Vagina (tissue), 2 donors: ENCODE measurements around the gene TNFAIP8L3. TPM values are rescaled to one million over a fixed set of nuclear protein-coding genes. Genes with fewer than 3 reads are reported as not detected.

Source experiments
- DNase-seq, 2 donors: peaks; one replicate each; pipeline ENCODE4 v3.0.0-alpha.2; 2017; ENCODE audit errors: extremely low spot score in 2 of 2
- H3K27ac ChIP-seq: fragments of 200-600 bp; sonication (generic); one replicate; pipeline ENCODE4 v1.5.1; 2019
- H3K27me3 ChIP-seq: fragments of 200-600 bp; sonication (generic); one replicate; pipeline ENCODE4 v1.5.1; 2019
- H3K36me3 ChIP-seq, 2 donors: fragments of 200-600 bp; sonication (generic); one replicate each; pipeline ENCODE4 v1.5.1; 2017 to 2019
- H3K4me1 ChIP-seq: fragments of 200-600 bp; sonication (generic); one replicate; pipeline ENCODE4 v1.5.1; 2019
- H3K4me3 ChIP-seq, 2 donors: fragments of 200-600 bp; sonication (generic); 1 replicate in 1 of 2; 2 replicates in 1 of 2; pipeline ENCODE4 v1.5.1; 2016 to 2019
- H3K9me3 ChIP-seq: fragments of 200-600 bp; sonication (generic); one replicate; pipeline ENCODE4 v1.5.1; 2019
- CTCF ChIP-seq, 3 experiments: fragments of 450-650 bp in 2 of 3; fragments of 200-600 bp in 1 of 3; sonication (generic) in 1 of 3; IDR thresholded peaks; one replicate each; pipeline ENCODE4 v1.5.1; 2017 to 2019; ENCODE audit warnings: antibody characterized with exemption in 3 of 3, mild to moderate bottlenecking in 2 of 3, moderate library complexity in 2 of 3
- POLR2A ChIP-seq, 2 donors: fragments of 450-650 bp; IDR thresholded peaks; one replicate each; pipeline ENCODE4 v1.6.1; 2017; ENCODE audit warnings: antibody characterized with exemption in 2 of 2, mild to moderate bottlenecking in 2 of 2, moderate library complexity in 2 of 2
- POLR2AphosphoS5 ChIP-seq, 2 donors: sonication (generic); formaldehyde crosslinking; IDR thresholded peaks; one replicate each; pipeline ENCODE4 v1.9.0; 2017; ENCODE audit warnings: antibody characterized with exemption in 2 of 2, mild to moderate bottlenecking in 2 of 2, low read depth in 1 of 2; ENCODE audit not compliant: insufficient read depth in 1 of 2
- intact Hi-C: fragments of 100-400 bp; cut with DNase I; formaldehyde crosslinking; loops from one replicate; pipeline ENCODE4 v1.15.1; 2023
- total RNA-seq: library from RNA; depleted of rRNA; stranded (reverse); fragments of >200 nt; gene quantifications from one replicate; pipeline ENCODE4 v1.2.3, GENCODE V29; 2016

The TNFAIP8L3 gene
- total RNA-seq, 1 donor from 2014 or later = 21.9 TPM

GRCh38 chr15:51104512-51104911, 9.8 kb upstream of the TNFAIP8L3 start:
- intact Hi-C loops = no loop called here

GRCh38 chr15:51103330-51103729, 8.6 kb upstream of the TNFAIP8L3 start:
- no peaks in the 10 kb centered on the region for H3K27me3 ChIP-seq
- TF ChIP-seq CTCF (IDR thresholded peaks at IDR 0.05) (no peak), POLR2AphosphoS5 (IDR thresholded peaks at IDR 0.05; ENCODE audit: insufficient read depth in 1 of 2, low read depth in 1 of 2) (peak; percentile 32 to 46)
- intact Hi-C loops = no loop called here
- H3K4me3 ChIP-seq = no peak overlapping the region
- H3K4me1 ChIP-seq = peaks cover 33% of the 10 kb centered on the region
- no peaks in the 10 kb centered on the region for H3K9me3 ChIP-seq
- DNase-seq = no peak
- no peaks in the 10 kb centered on the region for H3K36me3 ChIP-seq
- H3K27ac ChIP-seq = peak overlapping the region; percentile 63

More at GRCh38 chr15:51104512-51104911, 9.8 kb upstream of the TNFAIP8L3 start:
- Histone ChIP-seq H3K27me3 (no peaks in the 10 kb centered on the region), H3K9me3 (no peaks in the 10 kb centered on the region), H3K27ac (peak overlapping the region; percentile 66), H3K4me1 (peaks cover 44% of the 10 kb centered on the region), H3K4me3 (peak overlapping the region in 1 of 2 donors; percentile 18), H3K36me3 (no peaks in the 10 kb centered on the region)
- TF ChIP-seq POLR2A (IDR thresholded peaks at IDR 0.05) (peak in 1 of 2 donors; percentile 4), POLR2AphosphoS5 (IDR thresholded peaks at IDR 0.05; ENCODE audit: insufficient read depth in 1 of 2, low read depth in 1 of 2) (peak; percentile 76 to 77), CTCF (IDR thresholded peaks at IDR 0.05) (no peak)
- DNase-seq = peak in 1 of 2 donors; percentile 96

- no peak for DNase-seq
- Histone ChIP-seq H3K36me3 (no peaks in the 10 kb centered on the region), H3K27ac (no peak overlapping the region), H3K27me3 (no peaks in the 10 kb centered on the region), H3K4me3 (no peak overlapping the region), H3K9me3 (no peaks in the 10 kb centered on the region), H3K4me1 (peaks cover 38% of the 10 kb centered on the region)
- intact Hi-C loops = no loop called here
- TF ChIP-seq CTCF (IDR thresholded peaks at IDR 0.05) (no peak), POLR2AphosphoS5 (IDR thresholded peaks at IDR 0.05; ENCODE audit: insufficient read depth in 1 of 2, low read depth in 1 of 2) (peak in 1 of 2 donors; percentile 4), POLR2A (IDR thresholded peaks at IDR 0.05) (no peak)
Observed at GRCh38 chr15:51100785-51101489, 6.2 kb upstream of the TNFAIP8L3 start.

- H3K27ac ChIP-seq = no peak overlapping the region
- H3K4me3 ChIP-seq = no peak overlapping the region
- DNase-seq = no peak
- peaks cover 37% of the 10 kb centered on the region for H3K4me1 ChIP-seq
- no peaks in the 10 kb centered on the region for H3K27me3 ChIP-seq
- no peaks in the 10 kb centered on the region for H3K36me3 ChIP-seq
- TF ChIP-seq POLR2AphosphoS5 (IDR thresholded peaks at IDR 0.05; ENCODE audit: insufficient read depth in 1 of 2, low read depth in 1 of 2) (no peak), POLR2A (IDR thresholded peaks at IDR 0.05) (no peak), CTCF (IDR thresholded peaks at IDR 0.05) (no peak)
- no peaks in the 10 kb centered on the region for H3K9me3 ChIP-seq
- intact Hi-C loops = no loop called here
Observed at GRCh38 chr15:51099185-51099584, 4.5 kb upstream of the TNFAIP8L3 start.

- TF ChIP-seq CTCF (IDR thresholded peaks at IDR 0.05) = no peak
- TF ChIP-seq POLR2A (IDR thresholded peaks at IDR 0.05) = no peak
- TF ChIP-seq POLR2AphosphoS5 (IDR thresholded peaks at IDR 0.05; ENCODE audit: insufficient read depth in 1 of 2, low read depth in 1 of 2) = no peak
- H3K27ac ChIP-seq = peak overlapping the region; percentile 5
- intact Hi-C loops = no loop called here
Observed at GRCh38 chr15:51098331-51098619, 3.6 kb upstream of the TNFAIP8L3 start.

More at GRCh38 chr15:51098331-51098619, 3.6 kb upstream of the TNFAIP8L3 start:
- Histone ChIP-seq H3K36me3 (no peaks in the 10 kb centered on the region), H3K9me3 (no peaks in the 10 kb centered on the region), H3K4me1 (peaks cover 41% of the 10 kb centered on the region), H3K27me3 (no peaks in the 10 kb centered on the region), H3K4me3 (no peak overlapping the region)
- no peak for DNase-seq
